CD14-positive monocyte (primary cell): ENCODE data around the gene CCL22. TPM values are rescaled to one million over a fixed set of nuclear protein-coding genes. Genes with fewer than 3 reads are reported as not detected.
"Not testable (repeated sequence)": the region's sequence is repeated elsewhere in the genome, so short reads cannot be mapped to it uniquely, and the experiment has no call there.

Experiments
- DNase-seq, 3 donors: peaks; one replicate each; pipeline ENCODE4 v3.0.0-alpha.2; 2011 to 2022
- H2AFZ ChIP-seq: 2 replicates; pipeline ENCODE4 v1.6.0; 2012; ENCODE audit warnings: mild to moderate bottlenecking, low read depth, low read length, inconsistent platforms; ENCODE audit not compliant: insufficient read depth, poor library complexity, severe bottlenecking
- H3K27ac ChIP-seq, 2 donors: 1 replicate in 1 of 2; 2 replicates in 1 of 2; pipeline ENCODE4 v1.5.1; 2012 to 2013; ENCODE audit warnings: low read length in 2 of 2, control low read depth in 1 of 2, inconsistent platforms in 1 of 2, low read depth in 1 of 2, mild to moderate bottlenecking in 1 of 2
- H3K27me3 ChIP-seq, 2 donors: one replicate each; pipeline versions ENCODE4 v1.6.0 to v1.6.1; 2011 to 2013; ENCODE audit warnings: low read length in 2 of 2; ENCODE audit not compliant: control insufficient read depth in 2 of 2, insufficient read depth in 2 of 2
- H3K36me3 ChIP-seq, 2 donors: replicated peaks in 1 of 2; 1 replicate in 1 of 2; 2 replicates in 1 of 2; pipeline versions ENCODE4 v1.5.1 to v1.6.1; 2012 to 2013; ENCODE audit warnings: low read length in 2 of 2, control low read depth in 1 of 2, inconsistent platforms in 1 of 2, mild to moderate bottlenecking in 1 of 2; ENCODE audit not compliant: insufficient read depth in 2 of 2, control insufficient read depth in 1 of 2
- H3K4me1 ChIP-seq, 2 donors: 1 replicate in 1 of 2; 2 replicates in 1 of 2; pipeline versions ENCODE4 v1.5.1 to v1.6.1; 2012 to 2013; ENCODE audit warnings: low read length in 2 of 2, control low read depth in 1 of 2, inconsistent platforms in 1 of 2, mild to moderate bottlenecking in 1 of 2, moderate library complexity in 1 of 2; ENCODE audit not compliant: insufficient read depth in 2 of 2, control insufficient read depth in 1 of 2
- H3K4me2 ChIP-seq: replicated peaks from 2 replicates; pipeline ENCODE3; 2012; ENCODE audit warnings: low read length, moderate library complexity, mild to moderate bottlenecking; ENCODE audit not compliant: poor library complexity, severe bottlenecking; ENCODE audit errors: extremely low read depth
- H3K4me3 ChIP-seq, 3 experiments: fragments of 200-600 bp in 1 of 3; sonication (generic) in 1 of 3; replicated peaks in 1 of 3; 1 replicate in 2 of 3; 2 replicates in 1 of 3; pipeline ENCODE4 v1.5.1; 2011 to 2013; ENCODE audit warnings: low read length in 3 of 3, mild to moderate bottlenecking in 3 of 3, control low read depth in 2 of 3, low read depth in 2 of 3, inconsistent platforms in 1 of 3, moderate library complexity in 1 of 3
- H3K79me2 ChIP-seq: 2 replicates; pipeline ENCODE4 v1.6.0; 2012; ENCODE audit warnings: mild to moderate bottlenecking, control low read depth, inconsistent platforms, low read length, moderate library complexity; ENCODE audit not compliant: insufficient read depth
- H3K9ac ChIP-seq: 2 replicates; pipeline ENCODE4 v1.6.0; 2017; ENCODE audit warnings: low read length, mild to moderate bottlenecking; ENCODE audit not compliant: insufficient read depth, poor library complexity, severe bottlenecking
- H3K9me3 ChIP-seq, 2 donors: replicated peaks in 1 of 2; 1 replicate in 1 of 2; 2 replicates in 1 of 2; pipeline versions ENCODE4 v1.5.1 to v1.6.1; 2012 to 2013; ENCODE audit warnings: low read length in 2 of 2, control low read depth in 1 of 2; ENCODE audit not compliant: control insufficient read depth in 1 of 2, insufficient read depth in 1 of 2
- H4K20me1 ChIP-seq: 2 replicates; pipeline ENCODE4 v1.6.0; 2012; ENCODE audit warnings: mild to moderate bottlenecking, low read length, control low read depth, moderate library complexity; ENCODE audit not compliant: insufficient read depth
- H3K27ac Mint-ChIP-seq, 7 donors: one replicate each; pipeline ENCODE4 v1.8.0; 2020; ENCODE audit warnings: mild to moderate bottlenecking in 7 of 7, mixed read lengths in 7 of 7, moderate library complexity in 6 of 7, inconsistent platforms in 2 of 7
- H3K27me3 Mint-ChIP-seq, 3 donors: one replicate each; pipeline ENCODE4 v1.8.0; 2021 to 2022; ENCODE audit warnings: low read depth in 3 of 3, mild to moderate bottlenecking in 3 of 3, mixed read lengths in 3 of 3, moderate library complexity in 3 of 3, inconsistent platforms in 1 of 3
- H3K36me3 Mint-ChIP-seq, 2 donors: one replicate each; pipeline ENCODE4 v1.8.0; 2020; ENCODE audit warnings: mixed read lengths in 2 of 2, inconsistent platforms in 1 of 2, mild to moderate bottlenecking in 1 of 2
- H3K4me1 Mint-ChIP-seq: one replicate; pipeline ENCODE4 v1.8.0; 2020; ENCODE audit warnings: mild to moderate bottlenecking, mixed read lengths
- H3K4me3 Mint-ChIP-seq, 2 donors: one replicate each; pipeline ENCODE4 v1.8.0; 2020; ENCODE audit warnings: mild to moderate bottlenecking in 2 of 2, mixed read lengths in 2 of 2, moderate library complexity in 1 of 2
- H3K9me3 Mint-ChIP-seq, 7 donors: one replicate each; pipeline ENCODE4 v1.8.0; 2020 to 2022; ENCODE audit warnings: mixed read lengths in 7 of 7, mild to moderate bottlenecking in 6 of 7, moderate library complexity in 6 of 7, inconsistent platforms in 2 of 7
- WGBS: methylation state at CpG from one replicate; pipeline ENCODE4 v1.1.5; 2013; ENCODE audit warnings: missing lambda C conversion rate; ENCODE audit not compliant: insufficient coverage; 5-methylcytosine and 5-hydroxymethylcytosine counted together
- intact Hi-C, 2 donors: fragments of 100-400 bp; cut with micrococcal nuclease; formaldehyde crosslinking; loops; one replicate each; pipeline versions ENCODE4 v1.15.0 to v1.15.1; 2023
- polyA plus RNA-seq, 3 donors: library from polyadenylated mRNA; depleted of rRNA in 1 of 3; unstranded in 2 of 3; stranded (reverse) in 1 of 3; fragments of 300-500 nt in 2 of 3; fragments of >200 nt in 1 of 3; fragmentation: Illumina TruSeq in 2 of 3; gene quantifications; 1 replicate in 2 of 3; 2 replicates in 1 of 3; pipeline ENCODE4 v1.2.3, GENCODE V29; 2012 to 2021
- TF ChIP-seq, protein P1 (sequence below): fragments of 200-600 bp; IDR thresholded peaks from one replicate; pipeline ENCODE4 v1.8.0; 2022; ENCODE audit warnings: antibody characterized with exemption, mild to moderate bottlenecking

CCL22 gene
- polyA plus RNA-seq, 3 donors, result 0.04 to 0.18 (median 0.15) TPM

GRCh38 chr16:57395026-57395425 is 36.4 kb downstream of the CCL22 start:
- H3K79me2 ChIP-seq, result no peaks in the 10 kb centered on the region
- H3K36me3 ChIP-seq, result no peaks in the 10 kb centered on the region
- H3K9me3 Mint-ChIP-seq, result peaks cover 0 to 11% (median 5%) of the 10 kb centered on the region in 7 donors
- no peaks in the 10 kb centered on the region for H4K20me1 ChIP-seq
- TF ChIP-seq, protein P1, sequence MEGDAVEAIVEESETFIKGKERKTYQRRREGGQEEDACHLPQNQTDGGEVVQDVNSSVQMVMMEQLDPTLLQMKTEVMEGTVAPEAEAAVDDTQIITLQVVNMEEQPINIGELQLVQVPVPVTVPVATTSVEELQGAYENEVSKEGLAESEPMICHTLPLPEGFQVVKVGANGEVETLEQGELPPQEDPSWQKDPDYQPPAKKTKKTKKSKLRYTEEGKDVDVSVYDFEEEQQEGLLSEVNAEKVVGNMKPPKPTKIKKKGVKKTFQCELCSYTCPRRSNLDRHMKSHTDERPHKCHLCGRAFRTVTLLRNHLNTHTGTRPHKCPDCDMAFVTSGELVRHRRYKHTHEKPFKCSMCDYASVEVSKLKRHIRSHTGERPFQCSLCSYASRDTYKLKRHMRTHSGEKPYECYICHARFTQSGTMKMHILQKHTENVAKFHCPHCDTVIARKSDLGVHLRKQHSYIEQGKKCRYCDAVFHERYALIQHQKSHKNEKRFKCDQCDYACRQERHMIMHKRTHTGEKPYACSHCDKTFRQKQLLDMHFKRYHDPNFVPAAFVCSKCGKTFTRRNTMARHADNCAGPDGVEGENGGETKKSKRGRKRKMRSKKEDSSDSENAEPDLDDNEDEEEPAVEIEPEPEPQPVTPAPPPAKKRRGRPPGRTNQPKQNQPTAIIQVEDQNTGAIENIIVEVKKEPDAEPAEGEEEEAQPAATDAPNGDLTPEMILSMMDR, result no peak
- DNase-seq, result no peak
- peaks cover 0 to 6% of the 10 kb centered on the region in 2 donors for H3K4me1 ChIP-seq
- no peak overlapping the region for H2AFZ ChIP-seq
- no peak overlapping the region for H3K4me2 ChIP-seq
- 100% methylated on average over 3 of the region's 5 CpGs for WGBS
- peaks cover 4% of the 10 kb centered on the region for H3K4me1 Mint-ChIP-seq
- peaks cover 0 to 7% of the 10 kb centered on the region in 2 donors for H3K27me3 ChIP-seq
- intact Hi-C loops, result no loop called here
- H3K27me3 Mint-ChIP-seq, result peaks cover 6 to 16% (median 13%) of the 10 kb centered on the region in 3 donors
- H3K4me3 Mint-ChIP-seq, result no peak overlapping the region
- H3K36me3 Mint-ChIP-seq, result no peaks in the 10 kb centered on the region
- H3K9me3 ChIP-seq, result peaks cover 0 to 9% of the 10 kb centered on the region in 2 donors
- H3K4me3 ChIP-seq, result no peak overlapping the region
- H3K27ac Mint-ChIP-seq, result no peak overlapping the region
- H3K27ac ChIP-seq, result no peak overlapping the region
- H3K9ac ChIP-seq, result no peak overlapping the region

- Histone ChIP-seq H3K27me3 (peaks cover 0 to 2% of the 10 kb centered on the region in 2 donors), H3K79me2 (no peaks in the 10 kb centered on the region), H4K20me1 (no peaks in the 10 kb centered on the region), H2AFZ (no peak overlapping the region), H3K27ac (no peak overlapping the region), H3K9ac (no peak overlapping the region), H3K36me3 (no peaks in the 10 kb centered on the region), H3K4me2 (no peak overlapping the region), H3K9me3 (peaks cover 0 to 9% of the 10 kb centered on the region in 2 donors), H3K4me3 (no peak overlapping the region), H3K4me1 (peaks cover 0 to 6% of the 10 kb centered on the region in 2 donors)
- H3K27me3 Mint-ChIP-seq, result peaks cover 4 to 10% (median 7%) of the 10 kb centered on the region in 3 donors
- TF ChIP-seq, protein P1, result no peak
- H3K36me3 Mint-ChIP-seq, result no peaks in the 10 kb centered on the region
- 78% methylated on average over 2 of the region's 4 CpGs for WGBS
- H3K27ac Mint-ChIP-seq, result no peak overlapping the region
- H3K4me3 Mint-ChIP-seq, result no peak overlapping the region
- H3K9me3 Mint-ChIP-seq, result peaks cover 0 to 11% (median 7%) of the 10 kb centered on the region in 7 donors
- intact Hi-C loops, result no loop called here
- DNase-seq, result no peak
- peaks cover 4% of the 10 kb centered on the region for H3K4me1 Mint-ChIP-seq
These were observed 38.2 kb downstream of the CCL22 start for GRCh38 chr16:57396786-57397185.

DNA sequence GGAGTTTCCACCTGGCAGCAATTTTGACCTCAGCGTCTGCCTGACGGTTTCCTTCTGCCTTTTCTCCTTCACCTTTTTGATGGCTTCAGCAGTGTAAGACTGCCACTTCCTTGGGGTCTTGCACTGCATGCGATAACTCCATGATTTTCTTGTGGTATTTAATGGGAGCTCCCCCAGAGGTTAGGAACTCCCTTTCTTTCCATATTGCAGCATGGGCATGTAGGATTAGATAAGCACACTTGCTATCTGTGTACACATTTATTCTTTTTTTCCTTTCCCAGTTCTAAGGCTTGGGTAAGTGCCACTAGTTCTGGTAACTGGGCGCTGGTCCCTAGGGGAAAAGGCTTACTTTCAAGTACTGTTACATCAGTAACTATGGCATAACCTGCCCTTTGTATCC is 38.9 kb downstream of the CCL22 start:
- H3K4me3 ChIP-seq, H3K36me3 Mint-ChIP-seq, H3K27ac ChIP-seq, H3K4me2 ChIP-seq, H3K27ac Mint-ChIP-seq, H3K9ac ChIP-seq, intact Hi-C loops, H3K4me3 Mint-ChIP-seq, H4K20me1 ChIP-seq, H3K79me2 ChIP-seq, H3K9me3 ChIP-seq, H2AFZ ChIP-seq, H3K4me1 Mint-ChIP-seq, H3K27me3 ChIP-seq, H3K4me1 ChIP-seq, DNase-seq, H3K27me3 Mint-ChIP-seq, H3K36me3 ChIP-seq: not testable (repeated sequence)
- WGBS, result no CpG with 5 or more reads among the region's 4 CpGs
- peaks cover 0 to 11% (median 7%) of the 10 kb centered on the region in 7 donors for H3K9me3 Mint-ChIP-seq
